ENCODE measurements around the gene ASB18.

DNA sequence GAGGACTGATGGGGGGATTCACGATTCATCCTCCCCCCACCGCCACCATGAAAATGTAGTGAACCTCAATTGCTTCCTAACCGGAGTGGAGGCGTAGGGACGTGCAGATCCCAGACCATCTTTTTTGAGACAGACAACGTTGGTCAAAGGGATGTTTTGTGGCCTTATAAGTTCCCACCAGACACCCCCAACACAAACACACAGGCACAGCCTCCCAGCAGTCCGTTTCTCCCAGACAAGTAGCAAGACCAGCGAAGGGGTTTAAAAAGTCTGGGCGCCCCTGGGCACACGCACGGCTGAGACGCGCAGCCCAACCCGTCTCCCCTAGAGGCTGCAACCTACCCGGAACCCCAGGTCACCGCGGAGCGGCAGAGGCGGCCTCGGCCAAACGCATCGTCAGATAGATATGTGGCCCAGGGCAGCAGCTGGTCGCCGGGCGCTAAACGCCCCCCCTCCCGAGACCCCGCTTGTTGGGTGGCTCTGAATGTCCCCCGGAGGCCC lies 97.4 kb downstream of the ASB18 start:
- TF ChIP-seq FOS (IDR thresholded peaks at IDR 0.05; ENCODE audit: low read depth, low read length) (no peak), POLR2A (IDR thresholded peaks at IDR 0.05; ENCODE audit: low read depth, low read length) (no peak), BHLHE40 (IDR thresholded peaks at IDR 0.05; ENCODE audit: low read depth, low read length) (no peak)
- TF ChIP-seq, protein P1, sequence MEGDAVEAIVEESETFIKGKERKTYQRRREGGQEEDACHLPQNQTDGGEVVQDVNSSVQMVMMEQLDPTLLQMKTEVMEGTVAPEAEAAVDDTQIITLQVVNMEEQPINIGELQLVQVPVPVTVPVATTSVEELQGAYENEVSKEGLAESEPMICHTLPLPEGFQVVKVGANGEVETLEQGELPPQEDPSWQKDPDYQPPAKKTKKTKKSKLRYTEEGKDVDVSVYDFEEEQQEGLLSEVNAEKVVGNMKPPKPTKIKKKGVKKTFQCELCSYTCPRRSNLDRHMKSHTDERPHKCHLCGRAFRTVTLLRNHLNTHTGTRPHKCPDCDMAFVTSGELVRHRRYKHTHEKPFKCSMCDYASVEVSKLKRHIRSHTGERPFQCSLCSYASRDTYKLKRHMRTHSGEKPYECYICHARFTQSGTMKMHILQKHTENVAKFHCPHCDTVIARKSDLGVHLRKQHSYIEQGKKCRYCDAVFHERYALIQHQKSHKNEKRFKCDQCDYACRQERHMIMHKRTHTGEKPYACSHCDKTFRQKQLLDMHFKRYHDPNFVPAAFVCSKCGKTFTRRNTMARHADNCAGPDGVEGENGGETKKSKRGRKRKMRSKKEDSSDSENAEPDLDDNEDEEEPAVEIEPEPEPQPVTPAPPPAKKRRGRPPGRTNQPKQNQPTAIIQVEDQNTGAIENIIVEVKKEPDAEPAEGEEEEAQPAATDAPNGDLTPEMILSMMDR (conservative IDR thresholded peaks at IDR 0.05; ENCODE audit: low read depth, low read length): no peak
- TF ChIP-seq, protein P2, sequence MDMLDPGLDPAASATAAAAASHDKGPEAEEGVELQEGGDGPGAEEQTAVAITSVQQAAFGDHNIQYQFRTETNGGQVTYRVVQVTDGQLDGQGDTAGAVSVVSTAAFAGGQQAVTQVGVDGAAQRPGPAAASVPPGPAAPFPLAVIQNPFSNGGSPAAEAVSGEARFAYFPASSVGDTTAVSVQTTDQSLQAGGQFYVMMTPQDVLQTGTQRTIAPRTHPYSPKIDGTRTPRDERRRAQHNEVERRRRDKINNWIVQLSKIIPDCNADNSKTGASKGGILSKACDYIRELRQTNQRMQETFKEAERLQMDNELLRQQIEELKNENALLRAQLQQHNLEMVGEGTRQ (IDR thresholded peaks at IDR 0.05; ENCODE audit: low read depth, low read length): no peak
